GM21619 (cell line): ENCODE data around the gene HEBP1.

Source experiments
- ATAC-seq: cut with Tn5 transposase; IDR thresholded peaks from one replicate; pipeline ENCODE4 v1.9.1; 2021; ENCODE audit not compliant: unreplicated experiment

HEBP1 gene

DNA sequence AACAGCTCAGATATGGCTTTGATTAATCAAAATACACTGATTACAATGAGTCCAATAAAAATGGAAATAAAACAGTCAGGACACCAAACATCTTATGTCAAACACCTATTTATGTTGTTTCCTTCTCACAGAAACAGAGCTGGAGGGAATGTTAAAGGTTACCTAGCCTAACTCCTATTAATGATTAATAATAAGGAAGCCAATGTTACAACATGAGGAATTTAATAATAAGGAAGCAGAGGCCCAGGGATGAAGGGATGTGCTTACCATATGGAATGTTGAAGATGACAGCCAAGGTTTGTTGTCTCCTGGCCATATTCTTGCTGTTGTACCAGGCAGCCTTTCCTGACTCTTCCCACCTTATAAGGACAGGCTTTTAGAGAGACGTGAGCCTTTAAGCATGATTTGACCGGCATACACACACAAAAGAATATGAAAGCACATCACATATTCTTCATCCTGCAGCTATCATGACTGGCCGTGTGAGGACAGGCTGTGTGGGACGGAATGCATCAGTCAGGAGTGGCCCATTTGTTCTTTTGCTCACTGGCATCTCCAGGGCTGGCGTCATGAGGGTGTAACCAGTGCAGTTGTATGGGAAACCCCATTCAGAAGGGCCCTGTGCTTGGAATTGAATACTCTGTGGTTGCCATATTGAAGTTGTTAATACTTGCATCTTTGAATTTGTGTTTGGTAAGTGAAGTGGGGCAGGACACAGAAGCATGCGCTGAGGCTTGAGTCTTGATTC lies 45.0 kb downstream of the HEBP1 start:
- ATAC-seq, result no peak

GRCh38 chr12:12954356-12954755 lies 45.7 kb downstream of the HEBP1 start:
- no peak for ATAC-seq

GRCh38 chr12:12952036-12952435 lies 48.0 kb downstream of the HEBP1 start, which contains the start of gene GPRC5D:
Gene GPRC5D, minus strand, starts transcription at chr12:12952170. Its CDS starts 1,786 bp downstream, at chr12:12950384.
- ATAC-seq, result no peak

GRCh38 chr12:12951504-12951903 lies 48.6 kb downstream of the HEBP1 start:
- no peak for ATAC-seq

DNA sequence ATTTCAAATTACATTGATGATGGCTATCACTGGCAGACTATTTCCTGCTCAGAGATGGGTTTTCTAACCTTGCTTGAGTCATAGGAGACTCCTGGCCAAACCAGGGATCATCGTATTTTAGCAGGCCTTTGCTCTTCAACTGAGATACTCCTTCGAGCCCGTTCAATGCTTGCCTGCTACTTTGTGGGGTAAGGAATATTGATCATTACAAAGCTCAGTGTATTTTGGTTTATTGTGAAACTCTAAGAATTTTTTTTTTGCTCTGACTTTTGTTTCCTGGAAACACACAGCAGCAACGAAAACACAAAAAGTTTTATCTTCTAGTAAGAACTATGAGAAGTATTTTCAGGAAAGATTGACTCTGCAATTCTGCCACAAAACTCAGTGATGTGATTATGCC lies 52.2 kb downstream of the HEBP1 start:
- no peak for ATAC-seq

DNA sequence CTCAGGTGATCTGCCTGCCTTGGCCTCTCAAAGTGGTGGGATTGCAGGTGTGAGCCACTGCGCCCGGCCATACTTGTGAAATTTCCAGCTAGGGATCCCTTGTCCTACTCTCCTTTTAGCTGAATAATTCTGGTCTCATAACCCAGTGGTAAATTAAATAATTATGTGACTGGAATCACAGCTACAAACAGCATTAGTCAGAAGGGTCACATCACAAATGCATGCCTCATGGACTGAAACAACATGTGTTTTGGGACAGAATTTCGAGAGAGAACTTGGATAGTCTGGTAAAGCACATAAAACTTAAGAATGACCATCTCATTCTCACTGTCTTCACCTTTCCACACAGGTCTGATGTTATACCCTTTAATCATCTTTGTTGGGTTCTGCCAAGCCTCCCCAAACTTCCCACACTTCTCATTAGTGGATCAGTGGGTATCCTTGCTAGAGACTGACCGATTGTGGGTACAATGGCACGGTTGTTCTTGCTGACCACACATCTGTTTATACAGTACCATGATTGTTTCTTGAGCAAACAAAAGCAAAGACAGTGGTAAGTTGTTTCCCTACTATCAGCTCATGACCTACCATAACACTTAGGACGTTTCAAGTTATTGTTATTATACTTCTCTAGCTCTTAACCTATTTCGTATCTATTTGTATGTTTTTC lies 53.2 kb downstream of the HEBP1 start:
- ATAC-seq, result no peak

DNA sequence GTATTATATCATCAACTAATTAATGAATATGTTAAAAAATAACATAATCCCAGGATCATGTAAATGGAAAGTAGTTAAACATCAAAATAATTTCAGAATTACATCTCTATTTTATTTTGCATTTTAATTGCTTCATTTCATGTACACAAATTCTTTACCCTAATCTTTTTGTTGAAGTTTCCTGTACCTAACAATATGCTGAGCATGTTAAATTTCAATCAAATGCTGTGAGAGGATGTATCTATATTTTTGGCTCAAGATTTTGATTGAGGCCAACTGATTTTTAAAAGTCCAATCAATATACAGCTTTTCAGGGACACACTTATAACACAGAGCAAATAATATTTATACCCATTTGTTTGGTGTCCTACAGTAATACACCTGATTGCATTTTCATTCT lies 54.5 kb downstream of the HEBP1 start:
- ATAC-seq, result no peak

GRCh38 chr12:12943586-12944260 lies 56.3 kb downstream of the HEBP1 start:
- no peak for ATAC-seq

DNA sequence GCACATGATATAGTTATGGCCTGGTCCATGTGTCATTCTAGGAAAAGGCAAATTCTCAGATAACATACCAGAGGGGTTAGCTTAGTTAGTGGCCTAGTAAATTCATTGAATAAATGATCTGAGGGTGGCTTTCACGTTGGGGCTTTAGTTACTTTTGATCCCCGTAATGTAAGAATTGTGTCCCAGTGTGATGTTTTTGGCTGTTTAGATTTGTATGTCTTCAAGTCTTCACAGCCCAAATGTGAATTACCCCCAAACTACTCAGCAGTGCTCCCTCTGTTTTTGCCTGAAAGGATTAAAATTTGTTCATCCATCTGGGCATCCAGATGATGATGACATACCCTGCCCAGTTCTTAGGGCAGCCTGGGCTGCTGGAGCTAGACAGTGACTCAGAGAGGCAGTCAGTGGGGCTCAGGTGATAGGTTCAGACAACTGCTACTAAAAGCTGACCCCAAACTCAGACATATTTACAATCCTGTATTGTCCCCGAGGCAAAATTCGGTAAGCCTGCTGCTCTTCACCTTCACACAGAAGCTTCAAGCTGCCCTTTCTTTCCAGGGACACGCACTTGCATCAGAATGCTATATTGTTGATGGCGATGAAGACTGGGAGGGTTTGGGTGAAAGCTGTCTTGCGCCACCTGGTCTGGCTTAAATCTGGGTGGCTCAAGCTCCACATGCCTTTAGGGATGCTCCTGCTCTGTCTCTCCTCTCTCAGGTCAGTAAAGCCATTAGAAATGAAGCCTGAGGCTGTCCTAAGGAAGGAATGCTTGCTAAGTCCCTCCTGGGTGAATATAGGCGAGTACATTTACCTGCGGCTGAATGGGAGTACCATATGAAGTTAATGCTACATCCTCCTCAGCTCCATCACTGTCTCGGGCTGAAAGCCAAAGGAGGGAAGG lies 58.4 kb downstream of the HEBP1 start:
- ATAC-seq, result no peak

- ATAC-seq, result no peak
Observed at GRCh38 chr12:12939888-12940287, 60.2 kb downstream of the HEBP1 start.

DNA sequence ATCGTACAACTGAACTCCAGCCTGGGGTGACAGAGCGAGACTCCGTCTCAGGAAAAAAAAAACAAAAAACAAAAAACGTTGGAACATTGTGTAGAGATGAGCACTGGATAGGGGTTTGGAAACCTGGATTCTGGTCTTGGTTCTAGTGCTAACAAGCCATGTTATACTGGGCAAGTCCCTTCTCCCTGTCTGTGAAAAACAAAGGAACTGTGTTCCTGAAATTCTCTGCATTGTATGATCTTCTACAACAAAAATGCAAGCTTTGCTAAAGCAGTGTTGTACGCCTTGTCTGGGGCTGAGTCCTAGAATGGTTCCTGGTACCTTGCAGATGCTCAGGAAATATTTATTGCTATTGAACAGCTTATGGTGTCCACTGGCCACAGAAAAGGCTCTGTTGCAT lies 61.5 kb downstream of the HEBP1 start:
- ATAC-seq, result no peak

DNA sequence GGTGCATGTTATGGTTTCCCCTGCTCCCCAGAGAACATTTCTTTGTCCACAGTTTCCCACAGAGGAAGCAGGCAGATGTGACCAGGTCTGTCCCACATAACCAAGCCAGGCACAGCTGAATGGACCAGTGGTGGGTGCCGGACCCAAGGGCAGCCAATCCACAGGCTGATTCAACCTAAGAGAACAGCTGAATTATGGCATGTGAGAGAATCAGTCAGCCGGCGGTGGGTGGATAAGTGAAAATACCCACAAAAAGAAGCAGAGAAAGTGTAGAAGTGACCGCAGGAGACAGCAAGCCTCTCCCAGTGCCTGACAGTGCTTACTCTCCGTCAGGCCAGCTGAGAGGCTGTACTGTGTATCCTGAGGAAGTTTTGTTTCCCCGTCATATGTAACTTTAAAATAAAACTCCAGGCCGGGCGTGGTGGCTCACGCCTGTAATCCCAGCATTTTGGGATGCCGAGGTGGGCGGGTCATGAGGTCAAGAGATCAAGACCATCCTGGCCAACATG lies 63.0 kb downstream of the HEBP1 start:
- no peak for ATAC-seq

GRCh38 chr12:12934556-12934955 lies 65.5 kb downstream of the HEBP1 start:
- no peak for ATAC-seq

DNA sequence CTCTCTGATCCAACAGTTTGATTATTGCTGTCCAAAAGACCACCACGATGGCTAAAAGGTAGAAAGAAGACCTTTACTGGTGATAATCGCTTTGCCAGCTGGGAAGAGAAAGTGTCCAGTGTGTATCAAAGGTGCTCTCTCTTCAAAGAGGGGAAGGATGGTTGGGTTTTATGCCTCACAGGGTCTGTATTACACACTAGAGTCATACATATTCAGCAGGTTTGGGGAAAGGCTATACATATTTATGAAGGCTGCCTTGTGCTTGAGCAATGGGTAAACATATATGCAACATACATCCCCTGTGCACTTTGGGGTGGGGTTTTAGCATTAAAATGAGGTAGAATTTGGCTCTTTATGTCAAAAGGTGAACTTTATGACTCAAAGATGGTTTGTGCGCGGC lies 66.3 kb downstream of the HEBP1 start:
- ATAC-seq, result no peak

GRCh38 chr12:12930633-12931219 lies 69.3 kb downstream of the HEBP1 start:
- no peak for ATAC-seq

DNA sequence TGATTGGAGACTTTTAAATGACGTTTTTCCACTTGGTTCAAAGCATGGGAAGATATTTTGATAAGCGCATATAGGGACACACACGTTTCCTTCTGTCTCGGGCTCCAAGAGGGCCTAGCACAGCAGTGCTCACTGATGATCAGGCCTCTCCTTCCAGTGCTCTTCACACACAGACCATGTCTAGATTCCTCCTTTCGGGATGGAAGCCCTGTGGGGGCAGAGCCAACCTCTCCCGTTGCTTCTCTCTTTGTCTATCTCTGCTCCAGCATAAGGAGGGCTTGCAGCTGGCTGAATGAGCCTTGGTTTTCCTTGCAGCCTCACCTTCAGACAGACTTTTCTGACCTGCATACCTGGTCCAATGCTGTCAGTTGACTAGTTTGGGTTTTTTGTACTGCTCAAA lies 70.4 kb downstream of the HEBP1 start:
- no peak for ATAC-seq

- ATAC-seq, result no peak
Observed at GRCh38 chr12:12927211-12928079, 72.6 kb downstream of the HEBP1 start.

GRCh38 chr12:12926571-12927071 lies 73.4 kb downstream of the HEBP1 start:
- ATAC-seq, result no peak

- ATAC-seq, result no peak
Observed at GRCh38 chr12:12925388-12925787, 74.7 kb downstream of the HEBP1 start.
